Brain pericyte (primary cell): ENCODE results near the gene TMCC2.
A peak's percentile ranks its signal among the peaks of the same experiment; 100 is the strongest.
"Not testable (repeated sequence)": the region's sequence is repeated elsewhere in the genome, so short reads cannot be mapped to it uniquely, and the experiment has no call there.

Experiments
- DNase-seq: peaks from one replicate; pipeline ENCODE4 v3.0.0-alpha.2; 2012; ENCODE audit warnings: low read depth, low spot score

TMCC2 gene

DNA sequence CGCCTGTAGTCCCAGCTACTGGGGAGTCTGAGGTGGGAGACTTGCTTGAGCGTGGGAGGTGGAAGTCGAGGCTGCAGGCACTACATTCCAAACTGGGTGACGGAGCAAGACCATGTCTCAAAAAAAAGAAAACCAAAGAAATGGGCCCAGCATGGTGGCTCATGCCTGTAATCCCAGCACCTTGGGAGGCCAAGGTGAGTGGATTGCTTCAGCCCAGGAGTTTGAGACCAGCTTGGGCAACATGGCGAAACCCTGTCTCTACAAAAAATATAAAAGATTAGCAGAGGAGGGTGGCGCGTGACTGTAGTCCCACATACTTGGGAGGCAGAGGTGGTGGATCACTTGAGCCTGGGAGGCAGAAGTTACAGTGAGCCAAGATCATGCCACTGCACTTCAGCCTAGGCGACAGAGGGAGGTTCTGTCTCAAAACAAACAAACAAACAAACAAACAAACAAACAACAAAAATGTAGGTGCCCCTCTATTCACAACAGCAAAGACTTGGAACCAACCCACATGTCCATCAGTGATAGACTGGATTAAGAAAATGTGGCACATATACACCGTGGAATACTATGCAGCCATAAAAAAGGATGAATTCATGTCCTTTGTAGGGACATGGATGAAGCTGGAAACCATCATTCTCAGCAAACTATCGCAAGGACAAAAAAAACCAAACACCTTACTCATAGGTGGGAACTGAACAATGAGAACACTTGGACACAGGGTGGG is 53.1 kb downstream of the TMCC2 start:
- DNase-seq: not testable (repeated sequence)

DNA sequence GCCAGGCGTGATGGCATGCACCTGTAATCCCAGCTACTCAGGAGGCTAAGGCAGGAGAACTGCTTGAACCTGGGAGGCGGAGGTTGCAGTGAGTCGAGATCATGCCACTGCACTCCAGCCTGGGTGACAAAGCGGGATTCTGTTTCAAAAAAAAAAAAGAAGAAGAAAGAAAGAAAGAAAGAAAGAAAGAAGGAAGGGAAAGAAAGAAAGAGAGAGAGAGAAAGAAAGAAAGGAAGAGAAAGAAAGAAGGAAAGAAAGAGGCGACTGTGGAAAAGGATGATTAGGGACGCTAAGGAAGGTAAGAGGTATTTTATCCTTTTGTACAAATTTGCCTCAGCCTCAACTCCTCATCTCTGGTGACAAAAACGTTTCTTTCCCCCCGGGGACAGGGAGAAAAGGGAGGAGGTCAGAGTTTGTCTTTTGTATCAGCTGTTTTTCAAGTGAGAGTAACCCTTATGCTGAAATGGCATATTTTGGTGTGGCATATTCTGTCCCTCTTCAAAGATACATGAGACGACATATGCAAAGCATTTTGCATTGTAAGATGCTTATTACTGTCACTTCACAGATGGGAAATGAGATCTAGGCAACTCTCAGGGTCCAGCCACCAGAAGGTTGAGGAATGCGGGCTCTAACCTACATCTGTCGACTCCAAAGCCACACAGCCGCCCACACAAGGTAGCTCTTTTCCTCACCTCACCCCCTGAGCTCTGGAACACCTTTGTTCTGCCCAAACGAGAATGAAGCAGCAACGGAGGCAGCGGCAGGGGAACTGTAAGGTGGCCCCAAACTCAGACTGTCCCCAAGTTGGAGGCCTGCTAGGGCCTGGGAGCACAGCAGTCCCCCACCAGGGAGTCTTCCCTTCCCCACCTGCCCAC is 55.8 kb downstream of the TMCC2 start:
- DNase-seq: no peak

DNA sequence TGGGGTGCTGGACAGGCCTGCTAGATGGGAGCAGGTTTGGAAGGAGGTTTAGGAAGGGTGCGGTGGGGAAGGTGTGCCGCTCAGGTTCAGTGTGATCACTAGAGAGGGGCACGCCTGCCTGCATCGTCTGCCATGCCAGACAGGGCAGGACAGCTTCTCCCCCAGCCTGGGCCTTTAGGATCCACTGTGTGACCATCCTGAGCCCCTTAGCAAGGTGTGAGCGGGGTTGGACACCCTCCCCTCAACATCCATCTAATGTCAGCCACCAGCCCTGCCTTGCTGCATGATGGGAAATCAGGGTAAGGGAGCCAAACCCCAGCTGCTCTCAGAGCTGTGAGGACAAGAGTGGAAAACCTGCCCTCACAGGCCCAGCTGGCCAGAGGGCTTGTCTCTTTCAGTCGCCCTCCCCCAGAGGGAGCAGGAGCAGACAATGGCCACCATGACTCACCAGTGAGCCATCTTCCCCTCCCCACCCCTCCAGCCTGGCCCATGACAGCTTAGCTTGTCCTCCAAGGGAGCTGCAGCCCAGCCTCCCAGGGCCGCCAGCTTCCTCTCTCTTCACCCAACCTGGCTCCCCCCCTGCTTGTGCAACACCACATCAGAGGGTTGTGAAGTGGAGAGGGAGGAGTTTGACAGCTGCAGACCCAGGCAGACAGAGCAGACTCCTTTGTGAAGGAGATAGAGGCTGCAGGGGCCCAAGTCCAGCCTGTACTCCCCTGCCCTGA is 56.8 kb downstream of the TMCC2 start:
- DNase-seq: peak; percentile 61

DNA sequence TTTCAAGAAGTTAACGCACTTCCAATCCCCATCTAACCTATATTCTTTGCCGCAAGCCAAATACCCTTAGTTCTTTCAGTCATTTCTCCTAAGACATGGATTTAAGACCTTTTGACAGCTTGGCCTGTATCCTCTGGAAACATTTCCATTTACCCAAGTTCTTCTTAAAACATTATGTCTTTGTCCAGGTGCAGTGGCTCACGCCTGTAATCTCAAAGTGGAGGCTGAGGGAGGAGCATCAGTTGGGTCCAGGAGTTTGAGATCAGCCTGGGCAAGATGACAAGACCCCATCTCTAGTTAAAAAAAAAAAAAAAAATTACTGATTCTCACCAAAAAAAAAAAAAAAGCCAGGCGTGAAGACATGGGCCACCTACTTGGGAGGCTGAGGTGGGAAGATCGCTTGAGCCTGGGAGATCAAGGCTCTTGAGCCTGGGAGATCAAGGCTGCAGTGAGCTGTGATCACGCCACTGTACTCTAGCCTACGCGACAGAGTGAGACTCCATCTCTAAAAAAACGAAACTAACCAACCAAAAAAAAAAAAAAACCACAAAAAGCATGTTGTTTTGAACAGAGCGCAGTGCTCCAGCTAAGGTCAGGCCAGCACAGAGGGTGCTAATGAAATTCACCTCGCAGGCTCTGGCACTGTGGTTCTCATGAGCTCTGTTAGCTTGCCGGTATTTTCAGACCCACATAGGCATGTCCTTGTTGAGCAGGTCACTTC is 57.8 kb downstream of the TMCC2 start:
- no peak for DNase-seq

DNA sequence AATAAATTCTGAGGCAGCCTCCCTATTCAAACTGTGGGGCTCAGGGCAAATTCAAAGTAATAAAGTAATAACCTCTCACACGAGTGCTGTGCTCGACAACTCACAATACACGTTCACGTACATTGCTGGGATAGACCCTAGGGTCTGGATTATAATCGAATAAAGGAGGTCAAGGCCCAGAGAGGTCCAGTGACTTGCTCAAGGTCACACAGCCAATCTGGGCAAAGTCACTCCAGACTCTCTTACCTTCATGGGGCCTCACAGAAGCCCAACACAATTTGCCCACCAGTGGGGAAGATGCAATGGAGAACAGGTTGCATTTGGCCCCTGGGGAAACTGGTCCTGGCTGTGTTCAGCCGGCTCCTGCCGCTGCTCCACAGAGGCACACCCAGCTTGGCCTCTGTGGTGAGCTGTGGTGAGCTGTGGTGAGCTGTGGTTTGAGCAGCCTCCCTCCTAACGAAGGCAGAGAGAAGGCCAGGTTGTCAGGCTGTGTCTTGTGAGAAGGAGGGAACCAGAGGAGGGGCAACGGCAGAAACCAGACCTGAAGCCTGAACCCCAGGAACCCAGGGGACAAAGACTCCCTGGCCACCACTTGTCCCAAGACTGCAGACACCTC is 58.7 kb downstream of the TMCC2 start:
- DNase-seq: no peak

DNA sequence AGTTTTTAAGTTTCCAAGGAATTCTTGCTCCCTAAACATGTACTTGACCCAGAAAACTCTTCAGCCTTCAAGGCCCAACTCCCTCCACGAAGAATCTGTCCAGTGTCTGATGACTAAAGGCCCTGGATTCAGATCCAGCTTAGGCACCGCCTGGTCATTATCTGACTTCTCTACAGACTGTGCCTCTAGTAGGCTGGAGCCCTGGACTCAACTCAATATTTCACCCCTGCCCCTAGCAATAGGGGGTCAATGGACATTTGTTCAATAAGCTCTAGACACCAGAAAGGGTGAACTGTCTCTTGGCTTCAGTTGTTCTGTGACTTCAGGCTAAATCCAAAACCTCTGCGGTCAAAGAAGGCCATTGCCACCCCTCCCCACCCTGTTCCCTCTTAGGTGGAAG is 59.3 kb downstream of the TMCC2 start:
- no peak for DNase-seq

DNA sequence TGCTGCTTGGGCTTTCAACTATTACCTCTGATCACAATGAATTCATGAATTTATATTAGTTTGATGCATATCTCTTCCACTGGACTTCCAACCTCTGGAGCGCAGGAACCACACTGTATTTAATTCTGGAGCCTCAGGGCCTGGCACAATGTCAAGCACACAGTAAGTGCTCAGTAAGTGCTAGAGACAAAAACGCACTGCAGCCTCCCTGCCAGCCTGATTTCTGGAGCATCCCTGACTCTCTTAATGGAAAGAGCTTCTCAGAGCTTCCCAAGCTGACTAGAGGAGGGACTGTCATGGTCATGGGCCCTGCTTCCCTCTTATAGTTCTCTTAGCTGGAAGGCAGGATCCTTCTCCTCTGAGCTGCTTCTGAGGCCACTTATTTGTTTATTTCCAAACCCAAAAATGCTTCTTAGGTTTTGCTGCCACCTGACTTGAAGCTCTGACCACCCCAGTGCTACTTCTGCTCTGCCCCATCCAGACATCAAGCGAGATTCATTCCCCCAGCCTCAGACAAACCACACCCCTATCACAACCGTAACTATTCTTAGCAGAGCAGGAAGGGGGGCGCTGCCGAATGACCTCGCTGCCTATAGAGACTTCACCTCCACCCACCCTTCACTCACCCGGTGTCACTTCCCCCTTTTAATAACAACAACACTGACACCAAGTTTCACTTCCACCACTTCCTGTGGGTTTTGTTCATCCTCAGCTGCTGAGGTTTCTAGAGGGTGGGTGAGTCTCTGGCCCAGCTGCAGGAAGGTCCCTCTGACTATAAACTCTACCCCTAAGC is 60.2 kb downstream of the TMCC2 start:
- DNase-seq: no peak

DNA sequence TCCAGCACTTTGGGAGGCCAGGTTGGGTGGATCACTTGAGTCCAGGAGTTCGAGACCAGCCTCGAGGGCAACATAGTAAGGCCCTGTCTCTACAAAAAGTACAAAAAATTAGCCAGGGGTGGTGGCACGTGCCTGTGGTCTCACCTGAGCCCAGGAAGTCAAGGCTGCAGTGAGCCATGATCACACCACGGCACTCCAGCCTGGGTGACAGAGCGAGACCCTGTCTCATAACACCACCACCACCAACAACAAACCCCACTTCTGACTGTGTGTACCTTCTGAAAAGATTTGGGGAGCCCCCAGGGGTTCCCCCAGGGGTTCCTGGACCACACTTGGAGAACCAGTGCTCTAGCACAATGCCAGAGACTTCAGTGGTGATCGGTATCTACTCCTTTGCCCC is 63.9 kb downstream of the TMCC2 start:
- DNase-seq: no peak

DNA sequence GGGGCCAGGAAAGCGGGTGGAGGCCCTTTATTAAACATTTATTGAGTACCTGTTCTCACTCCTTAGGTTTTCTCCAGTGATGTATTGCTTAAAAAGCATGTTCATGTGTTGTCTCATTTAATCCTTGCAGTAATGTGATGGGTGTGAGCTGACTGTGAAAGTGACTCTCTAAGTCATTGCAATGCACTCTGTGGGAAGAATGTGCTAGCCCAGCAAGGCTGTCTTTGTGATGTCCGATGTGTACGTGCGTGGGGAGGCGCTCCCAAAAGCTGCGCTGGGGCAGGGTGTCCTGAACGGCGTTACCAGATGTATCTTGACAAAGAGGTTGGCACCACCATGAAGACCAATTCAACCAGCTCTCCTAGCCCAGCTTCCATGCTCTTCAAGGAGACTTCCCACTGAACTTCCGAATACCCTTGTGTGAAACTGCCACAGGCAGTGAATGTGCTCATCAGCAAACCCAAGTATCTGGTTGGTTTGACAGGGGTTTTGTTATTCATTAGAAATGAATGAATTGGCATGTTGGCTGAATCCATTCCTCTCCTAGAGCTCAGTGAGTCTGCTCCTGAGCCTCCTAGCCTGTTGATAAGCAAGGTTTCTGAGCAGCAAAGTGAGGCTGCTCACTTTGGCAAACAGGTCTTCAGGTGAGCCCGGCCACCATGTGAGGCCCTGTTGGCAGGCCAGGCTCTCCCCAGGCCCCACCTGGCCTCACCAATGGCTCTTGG is 65.8 kb downstream of the TMCC2 start:
- DNase-seq: no peak

DNA sequence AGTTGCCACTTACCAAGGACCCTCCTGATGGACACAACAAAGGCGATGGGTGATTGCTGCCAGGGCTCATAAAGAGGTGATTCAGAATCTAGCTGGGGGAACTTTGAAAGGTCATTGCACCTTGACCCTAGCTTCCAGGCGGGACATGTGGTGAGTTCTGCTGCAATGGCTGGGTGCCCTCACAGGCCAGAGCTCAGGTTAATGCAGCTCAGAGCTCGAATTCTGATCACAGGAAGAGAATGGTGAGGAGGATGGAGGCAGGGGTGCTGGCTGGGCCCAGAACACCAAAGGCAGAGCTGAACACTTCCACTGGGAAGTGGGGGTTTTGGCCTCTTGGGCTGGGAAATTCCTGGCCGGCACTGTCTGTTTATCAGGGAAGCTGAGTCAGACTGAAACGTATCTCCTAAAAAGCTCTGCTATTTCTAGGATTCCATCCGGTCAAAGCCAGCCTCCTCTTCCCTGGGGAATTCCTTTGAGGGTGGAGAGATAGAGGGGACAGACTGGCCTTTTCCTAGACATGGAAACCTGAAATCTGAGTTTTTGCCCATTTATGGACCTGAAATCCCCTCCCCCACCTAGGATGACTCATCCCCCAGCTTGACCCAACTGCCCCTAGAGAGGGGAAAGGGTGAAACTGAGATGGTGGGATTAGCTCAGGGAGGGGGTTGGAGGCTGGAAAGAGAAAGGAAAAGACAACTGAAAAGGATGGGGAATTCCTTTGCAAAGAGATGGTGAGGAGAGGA is 66.6 kb downstream of the TMCC2 start:
- no peak for DNase-seq

DNA sequence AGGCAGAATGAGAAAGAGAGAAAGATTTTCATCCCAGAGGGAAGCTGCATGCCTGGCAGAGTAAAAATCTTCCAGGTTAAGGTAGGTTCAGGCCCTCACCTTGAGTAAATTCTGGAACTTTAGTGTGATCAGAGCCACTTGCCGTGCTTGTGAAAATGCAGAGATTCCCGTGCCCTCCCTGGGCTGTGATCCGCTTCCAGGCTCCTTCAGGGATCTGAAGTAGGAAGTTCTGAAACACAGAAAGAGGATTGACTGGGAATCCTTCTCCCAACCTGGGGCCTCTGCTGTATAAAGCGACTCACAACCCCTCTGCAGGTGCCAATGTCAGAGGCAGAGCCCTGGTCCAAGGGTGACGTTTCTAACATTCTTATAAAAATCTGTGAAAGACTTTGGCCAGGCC is 67.2 kb downstream of the TMCC2 start:
- no peak for DNase-seq

DNA sequence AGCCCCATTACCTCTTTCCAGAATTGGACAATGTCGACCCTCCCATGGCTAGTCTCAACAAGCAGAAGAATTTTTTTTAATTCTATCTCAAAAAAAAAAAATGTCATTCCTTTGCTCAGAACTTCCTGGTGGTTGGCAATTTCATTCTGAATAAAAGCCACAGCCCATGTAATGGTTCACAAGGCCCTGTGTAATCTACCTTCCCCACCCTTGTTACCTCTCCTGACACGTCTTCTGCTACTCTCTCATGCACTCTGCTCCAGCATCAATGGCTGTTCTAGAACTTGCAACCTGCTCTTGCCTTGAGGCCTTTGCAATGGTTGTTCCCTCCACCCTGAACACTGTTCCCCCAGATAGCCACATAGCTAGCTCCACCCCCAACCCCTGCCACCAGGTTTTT is 68.4 kb downstream of the TMCC2 start:
- no peak for DNase-seq

DNA sequence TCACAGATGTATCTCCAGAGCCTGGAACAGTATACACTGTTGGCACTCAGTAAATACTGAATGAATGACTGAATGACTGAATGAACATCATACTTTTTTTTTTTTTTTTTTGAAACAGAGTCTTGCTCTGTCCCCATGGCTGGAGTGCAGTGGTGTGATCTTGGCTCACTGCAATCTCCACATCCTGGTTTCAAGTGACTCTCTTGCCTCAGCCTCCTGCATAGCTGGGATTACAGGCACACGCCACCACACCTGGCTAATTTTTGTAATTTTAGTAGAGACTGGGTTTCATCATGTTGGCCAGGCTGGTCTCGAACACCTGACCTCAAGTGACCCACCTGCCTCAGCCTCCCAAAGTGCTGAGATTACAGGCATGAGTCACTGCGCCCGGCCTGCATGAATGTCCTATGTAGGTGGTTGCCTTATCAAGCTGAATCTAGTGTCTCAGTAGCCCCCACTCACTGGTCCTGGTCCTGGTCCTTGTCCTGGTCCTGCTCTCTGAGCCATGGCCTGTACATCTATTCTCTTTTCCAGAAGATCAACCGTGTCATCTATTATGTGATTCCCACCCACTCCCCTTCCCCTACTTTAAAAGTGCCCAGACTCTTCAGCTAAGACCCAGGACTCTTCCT is 69.9 kb downstream of the TMCC2 start:
- not testable (repeated sequence) for DNase-seq

DNA sequence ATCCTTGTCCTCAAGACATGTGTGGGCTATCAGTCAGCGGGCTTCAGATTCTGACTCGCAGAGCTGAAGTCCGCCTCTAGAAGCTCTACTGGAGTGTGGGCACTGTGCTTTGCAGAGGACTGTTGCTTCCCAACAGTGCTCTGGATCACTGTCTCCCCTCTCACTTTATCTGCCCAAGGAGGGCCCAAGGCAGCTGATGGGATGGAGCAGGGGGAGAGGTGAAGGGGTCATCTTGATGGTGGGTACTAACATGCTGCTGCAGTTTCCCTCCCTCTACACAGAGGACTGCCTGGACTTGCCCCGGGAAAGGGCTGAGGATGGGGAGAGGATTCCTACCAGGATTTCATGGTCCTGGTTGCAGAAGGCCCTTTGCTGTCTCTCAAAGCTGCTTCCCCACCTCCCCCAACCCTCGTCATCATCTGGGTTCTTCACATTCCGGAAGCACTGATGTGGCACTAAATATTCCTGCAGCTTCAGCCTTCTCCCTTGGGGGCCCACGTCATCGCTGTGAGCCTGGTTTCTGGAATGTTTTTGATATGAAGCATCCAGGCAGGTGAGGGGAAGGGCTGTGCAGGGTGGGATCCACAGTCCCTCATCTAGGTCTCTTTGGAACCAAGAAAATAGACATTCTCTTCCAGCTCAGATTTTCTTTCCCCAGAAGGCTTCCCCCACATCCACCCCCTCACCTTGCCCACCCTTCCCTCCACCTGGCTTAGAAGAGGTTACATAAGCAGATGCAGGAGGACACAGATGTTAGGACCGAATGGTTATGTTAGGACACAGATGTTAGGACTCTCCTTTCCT is 70.6 kb downstream of the TMCC2 start:
- no peak for DNase-seq

DNA sequence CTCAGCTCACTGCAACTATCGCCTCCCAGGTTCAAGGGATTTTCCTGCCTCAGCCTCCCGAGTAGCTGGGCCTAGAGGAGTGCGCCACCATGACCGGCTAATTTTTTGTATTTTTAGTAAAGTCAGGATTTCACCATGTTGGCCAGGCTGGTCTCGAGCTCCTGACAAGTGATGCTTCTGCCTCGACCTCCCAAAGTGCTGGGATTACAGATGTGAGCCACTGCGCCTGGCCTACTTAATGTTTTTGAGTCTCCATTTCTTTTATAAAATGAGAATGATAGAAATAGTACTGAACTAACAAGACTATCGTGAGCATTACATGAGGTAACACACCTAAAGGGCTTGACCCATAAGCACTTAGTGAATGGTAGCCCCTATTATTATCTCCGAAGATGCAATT is 72.4 kb downstream of the TMCC2 start:
- no peak for DNase-seq

DNA sequence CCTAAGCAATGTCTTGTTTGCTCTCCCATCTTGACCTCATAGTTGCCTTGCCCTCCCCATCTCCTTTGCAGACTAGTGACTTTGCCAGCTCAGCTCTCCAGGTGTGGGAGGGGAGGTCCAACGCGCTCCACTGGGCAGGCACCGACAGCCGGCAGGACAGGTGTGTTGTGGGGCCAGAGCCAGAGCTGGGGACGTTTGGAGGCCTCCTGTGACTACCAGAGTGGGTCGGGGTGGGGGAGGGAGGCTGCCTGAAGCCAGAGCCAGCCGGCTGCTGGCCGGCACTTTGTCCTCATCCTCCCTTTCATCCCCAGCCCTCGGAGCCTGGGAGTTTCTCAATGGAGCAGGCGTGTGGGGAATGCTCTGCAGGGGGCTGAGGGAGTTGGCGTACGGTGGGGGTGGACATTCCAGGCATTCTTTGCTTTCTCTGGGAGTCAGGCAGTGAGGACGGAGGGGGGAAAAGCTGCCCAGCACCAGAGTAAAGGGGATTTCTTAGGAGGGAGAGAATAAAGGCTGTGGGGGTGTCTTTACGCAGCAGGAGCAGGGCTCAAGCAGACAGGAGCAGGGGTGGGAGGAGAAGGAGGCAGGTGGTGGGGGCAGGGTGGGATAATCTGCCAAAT is 73.6 kb downstream of the TMCC2 start:
- no peak for DNase-seq

DNA sequence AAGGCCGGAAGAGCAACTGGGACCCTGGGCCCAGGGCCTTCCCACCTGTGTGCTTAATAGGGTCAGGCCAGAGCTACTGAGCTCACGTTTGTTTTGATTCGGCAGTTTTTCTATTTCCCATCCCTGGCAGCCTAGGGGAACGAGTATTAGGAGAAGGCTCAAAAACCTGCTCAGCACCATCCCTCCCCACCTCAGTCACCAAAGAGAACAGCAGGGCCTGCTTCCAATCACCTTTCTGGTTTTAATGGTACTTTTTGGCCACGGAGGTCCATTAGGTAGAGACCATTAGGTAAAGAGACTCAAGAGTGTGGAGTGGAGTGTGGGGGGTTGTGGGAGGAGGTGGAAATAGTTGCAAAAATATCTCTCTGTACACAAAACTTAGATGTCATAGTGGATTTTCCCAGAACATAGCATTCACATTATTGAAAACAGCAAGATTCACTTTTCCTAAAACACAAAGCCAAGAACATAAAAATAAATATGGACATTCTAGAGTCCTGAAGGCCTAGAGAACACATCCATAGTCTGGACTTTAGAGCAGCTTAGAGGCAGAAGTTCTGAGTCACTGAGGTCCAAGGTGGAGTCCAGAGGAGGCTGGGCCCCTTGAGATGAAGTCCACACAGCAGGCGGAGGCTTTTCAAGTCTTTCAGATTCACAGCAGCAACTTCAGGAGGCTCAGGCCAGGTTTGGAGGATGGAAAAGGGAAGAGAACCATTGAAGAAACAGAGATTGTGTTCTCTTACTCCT is 74.3 kb downstream of the TMCC2 start:
- no peak for DNase-seq
